GM18498 (cell line): ENCODE results near the gene NDUFS4.
"Not testable (repeated sequence)": the region's sequence is repeated elsewhere in the genome, so short reads cannot be mapped to it uniquely, and the experiment has no call there.

Experiments used
- ATAC-seq: cut with Tn5 transposase; IDR thresholded peaks from one replicate; pipeline ENCODE4 v1.9.1; 2021; ENCODE audit warnings: mild to moderate bottlenecking, moderate library complexity; ENCODE audit not compliant: unreplicated experiment

The NDUFS4 gene

DNA sequence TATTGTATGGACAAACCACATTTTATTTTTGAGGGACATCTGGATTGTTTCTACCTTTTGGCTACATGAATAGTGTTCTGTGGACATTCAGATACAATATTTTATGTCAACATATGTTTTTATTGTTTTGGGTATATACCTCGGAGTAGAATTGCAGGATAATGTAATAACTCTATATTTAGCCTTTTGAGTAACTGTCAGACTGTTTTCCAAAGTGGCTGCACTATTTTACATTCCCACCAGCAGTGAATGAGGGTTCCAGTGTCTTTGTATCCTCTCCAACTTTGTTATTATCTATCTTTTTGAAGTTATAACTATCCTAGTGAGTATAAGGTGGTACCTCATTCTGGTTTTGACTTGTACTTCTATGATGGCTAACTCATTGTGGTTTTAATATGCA is 11.0 kb downstream of the NDUFS4 start:
- no peak for ATAC-seq

DNA sequence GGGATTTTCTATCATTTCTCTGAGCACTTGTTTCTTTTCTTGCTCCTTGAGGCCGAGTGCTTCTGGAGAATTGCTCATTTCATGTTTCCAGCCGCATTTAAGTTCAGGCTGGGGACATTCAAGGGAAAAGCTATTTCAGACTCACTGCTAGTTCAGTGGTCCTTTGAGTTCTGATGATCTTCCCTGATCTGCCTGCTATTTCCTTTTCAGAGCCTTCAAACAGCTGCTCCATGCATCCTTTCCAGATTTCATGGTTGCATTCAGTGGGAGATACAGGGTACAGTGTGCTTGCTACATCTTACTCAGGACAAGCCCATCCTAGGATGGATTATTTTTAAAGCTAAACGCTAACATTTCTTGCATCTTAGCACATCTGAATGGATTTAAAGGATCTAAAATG is 14.7 kb downstream of the NDUFS4 start:
- no peak for ATAC-seq

DNA sequence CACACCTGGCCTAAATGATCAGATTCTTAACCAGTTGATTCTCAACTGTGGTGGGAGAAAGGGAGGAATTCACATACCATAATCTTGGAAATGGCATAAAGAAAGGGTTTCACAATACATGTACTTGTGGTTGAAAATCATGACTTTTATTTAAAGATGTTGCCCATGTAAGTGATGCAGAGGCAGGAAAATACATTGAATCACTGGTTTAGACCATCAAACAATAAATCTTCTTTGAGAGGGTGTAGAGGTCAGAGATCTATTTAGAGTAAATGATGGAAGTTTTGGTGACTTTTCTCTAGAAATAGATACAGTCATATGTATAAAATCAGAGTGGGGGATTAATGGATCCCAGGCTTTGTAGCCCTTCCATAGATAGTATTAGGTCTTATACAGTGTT is 15.4 kb downstream of the NDUFS4 start:
- ATAC-seq: no peak

DNA sequence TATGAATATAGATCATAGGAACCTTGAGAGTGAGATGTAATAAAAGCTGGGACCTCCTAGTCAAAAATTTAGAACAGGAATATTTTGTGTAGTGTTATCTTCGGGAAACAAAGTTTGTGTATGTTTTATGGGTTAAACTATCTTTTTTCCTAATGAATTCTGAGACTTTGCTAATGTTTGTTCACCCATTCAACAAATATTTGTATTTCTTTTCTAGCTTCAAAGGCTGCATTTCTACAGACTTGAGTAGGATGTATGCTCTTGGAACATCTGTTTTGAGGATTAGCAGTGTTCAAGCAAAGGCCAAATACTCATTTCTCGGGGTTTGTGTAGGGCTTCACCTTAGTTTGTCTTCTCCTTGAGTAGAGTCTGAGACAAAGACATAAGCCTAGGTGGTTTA is 16.2 kb downstream of the NDUFS4 start:
- ATAC-seq: no peak

DNA sequence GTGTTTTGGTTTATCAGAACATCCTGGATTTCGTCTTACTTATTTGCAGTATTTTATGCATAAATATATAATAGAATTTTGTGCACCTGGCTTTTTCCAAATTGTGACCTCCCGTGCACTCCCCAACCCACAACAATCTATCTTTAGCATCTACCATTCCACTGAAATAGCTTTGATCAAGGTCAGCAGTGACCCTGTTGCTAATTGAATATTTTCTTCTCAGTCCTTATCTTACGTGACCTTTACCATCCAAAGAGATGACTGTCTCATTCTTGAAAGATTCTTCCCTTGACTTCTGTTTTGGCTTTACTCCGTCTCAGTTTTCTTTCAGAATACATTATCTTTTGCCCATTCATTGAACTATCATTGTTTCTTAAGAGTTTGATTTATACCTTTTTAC is 18.4 kb downstream of the NDUFS4 start:
- ATAC-seq: no peak

DNA sequence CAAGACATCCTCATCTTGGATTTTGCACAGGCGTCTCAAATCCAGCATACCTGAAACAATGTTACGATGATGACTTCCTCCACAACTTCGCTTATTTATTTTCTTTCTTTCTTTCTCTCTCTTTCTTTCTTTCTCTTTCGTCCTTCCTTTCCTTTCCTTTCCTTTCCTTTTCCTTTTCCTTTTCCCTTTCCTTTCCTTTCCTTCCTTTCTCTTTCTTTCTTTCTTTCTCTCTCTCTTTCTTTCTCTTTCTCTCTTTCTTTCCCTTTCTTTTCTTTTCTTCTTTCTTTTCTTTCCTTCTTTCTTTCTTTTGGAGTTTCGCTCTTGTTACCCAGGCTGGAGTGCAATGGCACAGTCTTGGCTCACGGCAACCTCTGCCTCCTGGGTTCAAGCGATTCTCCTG is 20.1 kb downstream of the NDUFS4 start:
- no peak for ATAC-seq

DNA sequence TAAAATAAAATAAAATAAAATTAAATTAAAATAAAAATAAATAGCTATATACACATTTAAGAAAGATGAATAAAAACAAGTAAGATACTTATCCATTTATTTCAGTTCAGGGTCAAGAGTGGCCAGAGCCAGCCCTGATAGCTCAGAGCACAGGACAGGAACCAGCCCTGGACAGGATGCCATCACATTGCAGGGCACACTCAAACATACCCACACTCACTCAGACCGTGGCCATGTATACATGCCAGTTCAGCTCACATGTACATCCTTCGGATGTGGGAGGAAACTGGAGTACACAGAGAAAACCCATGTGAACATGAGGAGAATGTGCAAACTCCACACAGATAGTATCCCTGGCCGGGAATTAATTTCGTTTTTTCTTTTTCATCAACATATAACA is 21.8 kb downstream of the NDUFS4 start:
- ATAC-seq: no peak

DNA sequence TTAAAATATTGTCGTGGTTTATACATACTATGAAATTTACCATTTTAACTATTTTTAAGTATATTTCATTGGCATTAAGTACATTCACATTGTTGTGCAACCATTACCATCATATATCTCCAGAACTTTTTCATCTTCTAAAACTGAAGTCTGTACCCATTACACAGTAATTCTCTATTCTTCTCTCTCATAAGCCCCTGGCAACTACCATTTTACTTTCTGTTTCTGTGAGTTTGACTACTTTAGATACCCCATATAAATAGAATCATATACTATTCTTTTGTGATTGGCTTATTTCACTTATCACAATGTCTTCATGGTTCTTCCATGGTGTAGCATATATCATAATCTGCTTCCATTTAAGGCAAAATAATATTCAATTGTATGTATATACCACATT is 30.3 kb downstream of the NDUFS4 start:
- peak; percentile 77 for ATAC-seq

DNA sequence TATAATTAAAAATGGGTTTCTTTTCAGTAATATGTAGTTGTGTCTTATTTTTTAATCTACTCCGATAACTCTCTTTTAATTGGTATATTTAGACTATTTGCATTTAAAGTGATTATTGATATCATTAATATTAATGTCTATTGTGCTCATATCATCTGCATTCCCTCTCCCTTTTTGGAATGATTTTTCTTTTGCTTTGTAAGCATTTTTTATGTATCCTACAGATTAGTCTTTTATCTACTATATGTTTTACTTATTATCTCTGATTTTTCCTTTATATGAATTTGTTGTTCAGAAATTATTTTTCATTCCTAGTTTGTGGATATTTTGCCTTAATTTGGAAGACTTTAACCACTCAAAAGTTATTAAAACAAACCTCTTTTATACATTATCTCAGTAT is 34.0 kb downstream of the NDUFS4 start:
- ATAC-seq: no peak

DNA sequence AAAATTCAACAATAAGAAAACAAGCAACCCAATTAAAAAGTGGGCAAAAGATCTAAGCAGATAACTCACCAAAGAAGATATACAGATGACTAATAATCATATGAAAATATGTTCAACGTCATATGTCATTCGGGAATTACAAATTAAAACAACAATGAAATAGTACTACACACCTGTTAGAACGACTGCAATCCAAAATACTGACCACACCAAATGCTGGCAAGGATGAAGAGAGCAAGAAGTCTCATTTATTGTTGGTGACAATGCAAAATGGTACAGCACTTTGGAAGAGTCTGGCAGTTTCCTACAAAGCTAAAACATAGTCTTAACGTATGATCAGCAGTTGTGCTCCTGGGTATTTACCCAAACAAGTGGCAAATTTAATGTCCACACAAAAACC is 37.5 kb downstream of the NDUFS4 start:
- no peak for ATAC-seq

DNA sequence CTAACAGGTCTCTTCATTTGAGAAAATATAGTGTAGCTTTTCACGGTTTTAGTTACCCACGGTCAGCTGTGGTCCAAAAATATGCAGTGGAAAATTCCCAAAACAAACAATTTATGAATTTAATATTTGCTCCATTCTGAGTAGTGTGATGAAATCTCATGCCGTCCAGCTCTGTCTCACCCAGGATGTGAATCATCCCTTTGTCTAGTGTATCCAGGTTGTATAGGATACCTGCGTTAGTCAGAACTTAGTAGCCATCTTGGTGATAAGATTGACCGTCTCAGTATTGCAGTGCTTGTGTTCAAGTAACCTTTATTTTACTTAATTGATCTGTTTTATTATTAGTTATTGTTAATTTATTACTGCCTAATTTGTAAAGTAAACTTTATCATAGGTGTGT is 41.1 kb downstream of the NDUFS4 start:
- no peak for ATAC-seq

DNA sequence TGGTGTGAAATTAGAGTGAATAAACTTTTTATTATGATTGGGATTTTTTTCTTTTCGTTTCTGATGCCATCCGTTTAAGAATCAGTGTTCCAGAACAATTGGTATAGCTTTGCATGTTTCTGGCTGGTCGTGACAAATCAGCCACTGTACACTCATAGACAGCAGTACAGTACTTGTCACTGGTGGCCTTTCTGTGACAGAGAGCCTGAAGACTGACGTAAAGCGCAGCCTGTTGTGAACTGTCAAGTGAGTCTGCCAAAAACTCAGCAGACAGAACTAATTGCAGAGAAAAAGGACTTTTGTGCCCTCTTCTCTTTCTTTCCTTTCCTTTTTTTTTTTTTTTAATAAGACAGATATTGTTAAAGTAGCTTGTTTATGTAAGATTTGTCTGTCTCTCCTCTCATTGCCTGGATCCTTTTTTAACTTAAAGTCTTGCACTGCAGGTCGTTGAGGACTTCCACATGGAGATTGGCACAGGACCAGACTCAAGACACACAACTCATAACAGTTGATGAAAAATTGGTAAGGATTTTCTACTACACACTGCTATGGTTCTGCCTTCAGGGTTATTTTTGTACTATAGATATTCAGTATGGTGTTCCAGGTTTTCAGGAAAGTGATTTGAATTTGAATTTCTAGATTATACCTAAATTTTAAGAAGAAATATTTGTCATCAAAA is 42.7 kb downstream of the NDUFS4 start:
- no peak for ATAC-seq

DNA sequence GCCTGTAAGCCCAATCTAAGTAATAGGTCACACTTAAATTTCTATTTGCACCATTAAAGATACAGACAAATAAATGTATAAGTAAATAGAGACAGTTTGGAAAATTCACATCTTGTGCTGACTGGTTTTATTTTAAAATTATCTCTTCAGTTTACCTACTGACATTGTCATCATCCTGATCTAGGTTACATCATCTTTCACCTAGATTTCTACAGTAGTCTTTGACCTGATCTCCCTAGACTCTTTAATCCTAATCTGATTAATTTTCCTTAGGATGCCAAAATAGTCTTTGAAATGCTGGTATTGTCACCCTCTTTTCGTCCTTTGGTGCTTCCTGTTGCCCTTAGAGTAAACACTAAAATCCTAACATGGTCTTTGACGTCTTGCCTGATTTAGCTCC is 43.9 kb downstream of the NDUFS4 start:
- ATAC-seq: no peak

DNA sequence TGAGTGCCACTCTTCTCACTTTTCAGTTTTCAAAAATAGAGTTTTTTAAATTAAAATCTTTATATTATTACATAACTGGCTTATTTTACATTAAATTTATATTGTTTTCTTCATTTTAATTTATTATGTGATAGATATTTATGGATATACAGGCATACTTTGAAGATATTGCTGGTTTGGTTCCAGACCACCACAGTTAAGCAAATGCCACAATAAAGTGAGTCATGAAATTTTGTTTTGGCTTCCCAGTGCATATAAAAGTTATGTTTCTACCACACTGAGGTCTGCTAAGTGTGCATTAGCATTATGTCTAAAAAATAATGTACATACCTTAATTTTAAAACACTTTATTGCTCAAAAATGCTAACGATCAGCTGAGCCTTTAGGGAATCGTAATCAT is 47.4 kb downstream of the NDUFS4 start:
- ATAC-seq: no peak

DNA sequence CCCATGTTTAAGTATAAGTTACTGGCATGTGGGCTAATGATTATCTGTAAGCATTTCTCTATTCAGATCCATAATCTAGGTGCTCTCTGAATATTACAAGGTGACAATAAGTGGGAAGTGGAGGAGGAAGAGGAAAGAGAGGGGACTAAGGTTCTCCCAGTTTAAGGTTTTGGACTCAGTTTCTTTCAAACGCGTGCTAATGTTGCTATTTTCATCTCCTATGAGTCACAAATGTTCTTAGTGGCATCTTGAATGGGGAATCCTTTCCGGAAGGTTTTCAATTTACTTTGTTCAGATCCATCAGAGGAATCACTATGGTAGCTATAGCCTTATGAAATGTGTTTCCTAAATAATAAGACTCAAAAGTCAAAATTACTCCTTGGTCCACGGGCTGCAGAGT is 48.5 kb downstream of the NDUFS4 start:
- not testable (repeated sequence) for ATAC-seq

DNA sequence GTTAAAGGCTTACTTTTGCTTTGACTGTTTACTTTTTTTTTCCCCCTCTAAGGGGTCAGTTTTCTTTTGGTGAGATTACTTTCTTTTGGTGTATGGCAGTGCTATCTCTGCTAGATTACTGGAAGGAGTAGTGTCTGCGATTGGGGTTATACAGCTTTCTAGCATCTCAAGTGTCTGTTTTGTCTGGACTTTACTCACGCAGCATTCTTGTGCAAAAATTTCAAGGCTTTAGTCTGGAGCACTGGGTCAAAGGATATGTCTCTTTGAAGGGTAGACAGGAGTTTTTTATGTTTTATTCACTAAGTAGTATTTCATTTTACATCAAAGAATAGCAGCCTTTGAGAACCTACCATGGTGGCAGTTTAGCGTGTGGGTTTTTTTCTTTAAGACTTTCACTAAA is 52.6 kb downstream of the NDUFS4 start:
- ATAC-seq: no peak

DNA sequence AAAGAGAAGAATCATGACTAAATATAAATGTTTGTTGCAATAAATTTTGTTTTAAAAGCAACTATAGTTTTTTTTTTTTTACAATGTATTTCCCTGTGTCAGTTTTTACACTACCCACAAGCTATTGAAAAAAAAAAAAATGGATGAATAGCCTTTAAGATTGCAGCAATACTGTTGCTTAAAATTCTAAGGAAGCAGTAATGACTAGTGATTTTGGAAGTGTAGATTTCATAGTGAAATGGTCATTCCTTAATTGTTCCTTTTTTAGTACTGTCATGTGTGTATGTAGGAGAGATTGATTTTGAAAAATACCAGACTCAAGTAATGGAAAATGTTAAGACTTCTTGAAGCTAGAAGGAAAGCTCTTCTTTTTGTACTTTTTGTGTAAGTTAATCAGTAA is 53.1 kb downstream of the NDUFS4 start:
- no peak for ATAC-seq

DNA sequence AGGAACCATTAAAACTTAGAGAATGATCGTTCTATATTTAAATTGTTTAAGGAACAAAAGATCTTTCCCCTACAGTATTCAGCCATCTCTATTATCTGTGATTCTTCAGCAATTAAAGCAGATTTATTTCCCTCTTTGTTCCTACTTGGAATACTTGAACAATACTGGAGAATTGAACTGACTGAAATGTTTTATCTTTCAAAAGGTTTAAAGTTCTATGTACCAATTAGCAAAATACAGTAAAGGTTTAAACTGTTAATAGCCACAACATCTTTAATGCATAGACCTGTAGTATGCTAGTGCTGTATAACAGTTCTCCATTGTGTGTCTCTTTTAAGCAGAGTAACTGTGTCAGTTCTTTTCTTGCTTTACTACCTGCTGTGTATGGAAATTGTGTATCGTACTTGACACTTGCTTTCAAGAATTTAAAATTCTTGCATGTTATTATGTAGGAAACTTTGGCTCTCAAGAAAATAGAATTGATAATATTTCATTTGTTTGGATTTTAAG is 54.0 kb downstream of the NDUFS4 start:
- no peak for ATAC-seq

DNA sequence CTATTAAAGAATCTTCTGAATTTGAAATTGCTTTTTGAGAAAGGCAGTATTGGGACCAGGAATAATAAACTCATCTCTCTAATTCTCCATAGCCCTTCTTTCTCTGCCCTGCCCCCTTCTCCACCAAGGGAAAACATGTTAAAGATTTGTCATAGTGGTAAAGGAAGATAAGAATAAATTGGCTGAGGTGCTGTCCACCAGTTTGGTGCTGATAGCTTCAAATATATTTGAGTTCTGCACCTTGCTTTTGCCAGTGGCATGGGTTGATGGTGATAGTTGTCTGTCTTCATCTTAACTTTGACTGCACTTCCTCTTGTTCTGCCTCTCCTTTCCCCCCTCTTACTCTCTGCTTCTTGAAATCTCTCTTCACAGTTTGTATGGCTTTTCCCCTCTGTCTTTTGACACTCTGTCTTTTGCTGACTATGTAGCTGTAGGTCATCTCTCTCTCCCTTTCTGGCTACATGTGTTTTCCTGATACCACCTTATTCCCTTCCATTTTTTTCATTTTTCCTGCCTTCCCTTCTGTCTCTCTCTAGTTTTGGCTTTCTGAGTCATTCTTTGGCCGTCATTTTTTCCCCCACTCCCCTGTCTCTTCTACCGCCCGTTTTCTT is 56.6 kb downstream of the NDUFS4 start:
- no peak for ATAC-seq

DNA sequence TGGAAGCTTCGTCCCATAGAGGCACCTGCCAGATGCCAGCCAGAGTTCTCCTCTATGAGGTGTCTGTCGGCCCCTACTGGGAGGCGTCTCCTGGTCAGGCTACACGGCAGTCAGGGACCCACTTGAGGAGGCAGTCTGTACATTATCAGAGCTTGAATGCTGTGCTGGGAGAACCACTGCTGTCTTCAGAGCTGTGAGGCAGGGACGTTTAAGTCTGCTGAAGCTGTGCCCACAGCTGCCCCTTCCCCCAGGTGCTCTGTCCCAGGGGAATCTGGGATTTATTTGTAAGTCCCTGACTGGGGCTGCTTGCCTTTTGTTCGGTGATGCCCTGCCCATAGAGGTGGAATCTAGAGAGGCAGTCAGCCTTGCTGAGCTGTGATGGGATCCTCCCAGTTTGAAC is 70.8 kb downstream of the NDUFS4 start:
- no peak for ATAC-seq

DNA sequence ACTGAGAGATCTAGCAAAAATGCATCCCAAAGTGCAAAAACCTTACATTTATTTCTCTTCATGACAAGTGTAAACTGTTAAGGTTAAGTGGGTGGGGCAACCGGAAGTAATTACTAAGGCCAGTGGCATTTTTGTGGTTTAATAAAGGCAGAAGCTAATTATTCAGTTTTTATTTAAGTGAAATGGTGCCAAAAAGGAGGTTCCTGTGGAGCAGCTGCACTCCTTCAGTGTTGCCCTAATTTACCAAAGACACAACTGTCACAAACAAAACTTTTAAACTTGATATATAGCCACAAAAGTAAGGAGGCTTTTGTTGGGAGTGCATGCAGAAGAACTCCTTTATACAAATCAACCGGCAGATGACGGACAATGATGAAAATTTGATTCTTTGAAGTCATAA is 81.6 kb downstream of the NDUFS4 start:
- ATAC-seq: no peak

DNA sequence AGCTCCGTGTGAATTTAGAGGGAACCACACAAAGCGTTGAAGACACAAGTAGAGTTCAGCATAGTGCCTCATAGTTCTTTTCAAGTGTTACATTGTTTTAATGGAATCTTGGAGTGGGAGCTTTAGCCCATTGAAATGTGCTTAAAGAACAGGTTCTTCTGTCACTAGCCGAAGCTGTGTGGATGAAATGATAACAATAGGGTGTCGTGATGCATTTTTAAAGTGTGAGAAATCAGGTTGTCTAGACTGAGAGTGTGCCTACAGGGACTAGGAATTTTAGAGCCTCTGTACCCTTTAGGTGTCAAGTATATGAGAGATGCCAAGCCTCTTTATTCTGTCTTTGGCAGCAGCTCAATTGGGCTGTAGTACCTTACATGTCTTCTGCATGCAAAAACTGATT is 83.0 kb downstream of the NDUFS4 start:
- no peak for ATAC-seq

DNA sequence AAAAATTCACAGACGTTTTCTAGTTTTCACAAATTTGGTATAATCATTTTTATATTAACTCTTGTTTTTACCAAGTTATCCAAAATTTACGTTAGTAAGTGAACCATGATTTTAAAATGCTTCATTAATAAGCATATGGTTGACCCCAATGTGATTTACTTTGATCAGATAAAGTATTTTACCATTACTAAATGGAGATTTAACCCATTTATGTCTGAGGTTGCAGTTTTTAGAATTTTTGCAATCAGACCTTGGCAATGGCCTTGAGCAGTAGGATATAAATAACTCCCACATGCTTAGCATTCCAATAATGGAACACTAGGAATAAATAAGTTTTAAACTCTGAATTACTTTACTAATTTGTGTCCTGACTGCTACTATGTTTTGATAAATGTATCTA is 84.6 kb downstream of the NDUFS4 start:
- no peak for ATAC-seq
